Neural cell (in vitro differentiated cells): ENCODE data around the gene PNLIPRP2. TPM values are rescaled to one million over a fixed set of nuclear protein-coding genes. Genes with fewer than 3 reads are reported as not detected.

ENCODE experiments used
- H2AFZ ChIP-seq: fragments of 200-600, 300-800 bp; sonication (generic), shearing (Covaris generic); 2 replicates; pipeline ENCODE4 v1.6.0; 2014; ENCODE audit warnings: low read depth, mild to moderate bottlenecking, antibody characterized with exemption, low read length, moderate library complexity
- H3F3A ChIP-seq: fragments of 200-600 bp; shearing (Covaris generic); 2 replicates; pipeline ENCODE4 v1.6.1; 2016; ENCODE audit warnings: mild to moderate bottlenecking, moderate library complexity, mixed read lengths, antibody characterized with exemption, low read length; ENCODE audit not compliant: insufficient read depth, poor library complexity, severe bottlenecking
- H3K27ac ChIP-seq: fragments of 200-600, 300-800 bp; sonication (generic), shearing (Covaris generic); 2 replicates; pipeline ENCODE4 v1.5.1; 2014; ENCODE audit warnings: mild to moderate bottlenecking, low read length, moderate library complexity
- H3K27me3 ChIP-seq: fragments of 300-800, 200-600 bp; sonication (generic), shearing (Covaris generic); 2 replicates; pipeline ENCODE4 v1.6.0; 2014; ENCODE audit warnings: mild to moderate bottlenecking, low read depth, low read length, moderate library complexity; ENCODE audit not compliant: insufficient read depth
- H3K36me3 ChIP-seq: fragments of 300-800, 200-600 bp; sonication (generic), shearing (Covaris generic); 2 replicates; pipeline ENCODE4 v1.5.1; 2014; ENCODE audit warnings: mild to moderate bottlenecking, antibody characterized with exemption, low read length, moderate library complexity; ENCODE audit not compliant: insufficient read depth
- H3K4me2 ChIP-seq: fragments of 300-800, 200-600 bp; sonication (generic), shearing (Covaris generic); 2 replicates; pipeline ENCODE4 v1.6.0; 2014; ENCODE audit warnings: mild to moderate bottlenecking, low read length
- H3K4me3 ChIP-seq: fragments of 300-800, 200-600 bp; sonication (generic), shearing (Covaris generic); 2 replicates; pipeline ENCODE4 v1.5.1; 2014; ENCODE audit warnings: mild to moderate bottlenecking, low read length, moderate library complexity
- H3K79me2 ChIP-seq: fragments of 200-600 bp; shearing (Covaris generic); replicated peaks from 2 replicates; pipeline ENCODE4 v1.6.0; 2014; ENCODE audit warnings: mild to moderate bottlenecking, low read length, moderate library complexity; ENCODE audit not compliant: insufficient read depth
- H3K9ac ChIP-seq: fragments of 300-800, 200-600 bp; sonication (generic), shearing (Covaris generic); 2 replicates; pipeline ENCODE4 v1.6.1; 2016; ENCODE audit warnings: mild to moderate bottlenecking, low read length, mixed read lengths
- H3K9me2 ChIP-seq: fragments of 200-600 bp; shearing (Covaris generic); 2 replicates; pipeline ENCODE4 v1.6.1; 2016; ENCODE audit warnings: mild to moderate bottlenecking, low read length, mixed read lengths; ENCODE audit not compliant: insufficient read depth
- H3K9me3 ChIP-seq: fragments of 200-600, 300-800 bp; sonication (generic), shearing (Covaris generic); 2 replicates; pipeline ENCODE4 v1.6.1; 2016; ENCODE audit warnings: mild to moderate bottlenecking, mixed run types, low read length, moderate library complexity, mixed read lengths
- H4K20me1 ChIP-seq: fragments of 200-600 bp; shearing (Covaris generic); 2 replicates; pipeline ENCODE4 v1.6.1; 2016; ENCODE audit warnings: mild to moderate bottlenecking, mixed run types; ENCODE audit not compliant: insufficient read depth
- EP300 ChIP-seq: fragments of 450-650 bp; conservative IDR thresholded peaks from 2 replicates; pipeline ENCODE4 v1.6.1; 2014; ENCODE audit warnings: antibody characterized with exemption, mild to moderate bottlenecking, moderate library complexity; ENCODE audit not compliant: poor library complexity, severe bottlenecking
- EZH2 ChIP-seq: fragments of 200-600, 300-800 bp; shearing (Covaris generic), sonication (generic); IDR thresholded peaks from 2 replicates; pipeline ENCODE4 v1.6.1; 2014; ENCODE audit warnings: antibody characterized with exemption, low read length, borderline replicate concordance, mild to moderate bottlenecking; ENCODE audit not compliant: insufficient read depth, poor library complexity, severe bottlenecking
- MXI1 ChIP-seq: fragments of 450-650 bp; conservative IDR thresholded peaks from 2 replicates; pipeline ENCODE4 v1.6.1; 2014; ENCODE audit warnings: antibody characterized with exemption, mild to moderate bottlenecking; ENCODE audit not compliant: poor library complexity, severe bottlenecking
- POLR2AphosphoS5 ChIP-seq: IDR thresholded peaks from 2 replicates; pipeline ENCODE4 v1.6.1; 2012
- RAD21 ChIP-seq: fragments of 450-650 bp; conservative IDR thresholded peaks from 2 replicates; pipeline ENCODE4 v1.6.1; 2014; ENCODE audit warnings: antibody characterized with exemption, mild to moderate bottlenecking, moderate library complexity
- SMC3 ChIP-seq: fragments of 450-650 bp; conservative IDR thresholded peaks from 2 replicates; pipeline ENCODE4 v1.6.1; 2014; ENCODE audit warnings: antibody characterized with exemption, mild to moderate bottlenecking, moderate library complexity; ENCODE audit not compliant: poor library complexity
- TAF1 ChIP-seq: IDR thresholded peaks from 2 replicates; pipeline ENCODE4 v1.6.1; 2012; ENCODE audit warnings: low read depth
- polyA plus RNA-seq: library from polyadenylated mRNA; depleted of rRNA; stranded (reverse); fragments of >200 nt; gene quantifications from 2 replicates; pipeline ENCODE4 v1.2.3, GENCODE V29; 2014
- TF ChIP-seq, protein P1 (sequence below): IDR thresholded peaks from 2 replicates; pipeline ENCODE4 v1.6.1; 2012; ENCODE audit warnings: borderline replicate concordance
- TF ChIP-seq, protein P2 (sequence below): fragments of 450-650 bp; IDR thresholded peaks from 2 replicates; pipeline ENCODE4 v1.5.1; 2014; ENCODE audit warnings: antibody characterized with exemption, mild to moderate bottlenecking, moderate library complexity; ENCODE audit not compliant: poor library complexity, severe bottlenecking

The PNLIPRP2 gene
- polyA plus RNA-seq, 1 donor from 2014 or later = not detected

DNA sequence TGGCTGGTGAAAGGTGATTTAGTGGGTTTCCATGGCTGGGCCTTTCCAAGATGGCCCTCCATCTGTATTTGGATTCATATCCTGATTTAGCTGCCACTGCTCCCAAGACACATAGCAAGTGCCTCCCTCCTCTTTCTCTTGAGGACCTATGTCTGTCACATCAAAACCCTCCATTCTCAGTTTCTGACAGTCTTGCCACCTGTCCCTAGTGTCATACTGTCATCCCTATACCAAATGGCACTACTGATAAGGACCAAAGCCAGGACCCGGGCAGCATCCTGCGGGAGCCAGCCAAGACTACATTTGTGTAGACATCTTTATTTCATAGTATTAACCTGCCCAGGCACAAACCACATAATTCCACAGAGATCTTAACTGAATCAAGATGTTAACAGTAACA lies 34.8 kb downstream of the PNLIPRP2 start:
- H4K20me1 ChIP-seq = no peaks in the 10 kb centered on the region
- H3K36me3 ChIP-seq = no peaks in the 10 kb centered on the region
- H3K9me3 ChIP-seq = no peaks in the 10 kb centered on the region
- peak overlapping the region; percentile 74 for H3K27ac ChIP-seq
- no peaks in the 10 kb centered on the region for H3K79me2 ChIP-seq
- no peak overlapping the region for H3K4me3 ChIP-seq
- H2AFZ ChIP-seq = no peak overlapping the region
- no peaks in the 10 kb centered on the region for H3K9me2 ChIP-seq
- TF ChIP-seq POLR2AphosphoS5 = peak; percentile 50
- TF ChIP-seq, protein P1, sequence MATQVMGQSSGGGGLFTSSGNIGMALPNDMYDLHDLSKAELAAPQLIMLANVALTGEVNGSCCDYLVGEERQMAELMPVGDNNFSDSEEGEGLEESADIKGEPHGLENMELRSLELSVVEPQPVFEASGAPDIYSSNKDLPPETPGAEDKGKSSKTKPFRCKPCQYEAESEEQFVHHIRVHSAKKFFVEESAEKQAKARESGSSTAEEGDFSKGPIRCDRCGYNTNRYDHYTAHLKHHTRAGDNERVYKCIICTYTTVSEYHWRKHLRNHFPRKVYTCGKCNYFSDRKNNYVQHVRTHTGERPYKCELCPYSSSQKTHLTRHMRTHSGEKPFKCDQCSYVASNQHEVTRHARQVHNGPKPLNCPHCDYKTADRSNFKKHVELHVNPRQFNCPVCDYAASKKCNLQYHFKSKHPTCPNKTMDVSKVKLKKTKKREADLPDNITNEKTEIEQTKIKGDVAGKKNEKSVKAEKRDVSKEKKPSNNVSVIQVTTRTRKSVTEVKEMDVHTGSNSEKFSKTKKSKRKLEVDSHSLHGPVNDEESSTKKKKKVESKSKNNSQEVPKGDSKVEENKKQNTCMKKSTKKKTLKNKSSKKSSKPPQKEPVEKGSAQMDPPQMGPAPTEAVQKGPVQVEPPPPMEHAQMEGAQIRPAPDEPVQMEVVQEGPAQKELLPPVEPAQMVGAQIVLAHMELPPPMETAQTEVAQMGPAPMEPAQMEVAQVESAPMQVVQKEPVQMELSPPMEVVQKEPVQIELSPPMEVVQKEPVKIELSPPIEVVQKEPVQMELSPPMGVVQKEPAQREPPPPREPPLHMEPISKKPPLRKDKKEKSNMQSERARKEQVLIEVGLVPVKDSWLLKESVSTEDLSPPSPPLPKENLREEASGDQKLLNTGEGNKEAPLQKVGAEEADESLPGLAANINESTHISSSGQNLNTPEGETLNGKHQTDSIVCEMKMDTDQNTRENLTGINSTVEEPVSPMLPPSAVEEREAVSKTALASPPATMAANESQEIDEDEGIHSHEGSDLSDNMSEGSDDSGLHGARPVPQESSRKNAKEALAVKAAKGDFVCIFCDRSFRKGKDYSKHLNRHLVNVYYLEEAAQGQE = no peak
- TF ChIP-seq, protein P2, sequence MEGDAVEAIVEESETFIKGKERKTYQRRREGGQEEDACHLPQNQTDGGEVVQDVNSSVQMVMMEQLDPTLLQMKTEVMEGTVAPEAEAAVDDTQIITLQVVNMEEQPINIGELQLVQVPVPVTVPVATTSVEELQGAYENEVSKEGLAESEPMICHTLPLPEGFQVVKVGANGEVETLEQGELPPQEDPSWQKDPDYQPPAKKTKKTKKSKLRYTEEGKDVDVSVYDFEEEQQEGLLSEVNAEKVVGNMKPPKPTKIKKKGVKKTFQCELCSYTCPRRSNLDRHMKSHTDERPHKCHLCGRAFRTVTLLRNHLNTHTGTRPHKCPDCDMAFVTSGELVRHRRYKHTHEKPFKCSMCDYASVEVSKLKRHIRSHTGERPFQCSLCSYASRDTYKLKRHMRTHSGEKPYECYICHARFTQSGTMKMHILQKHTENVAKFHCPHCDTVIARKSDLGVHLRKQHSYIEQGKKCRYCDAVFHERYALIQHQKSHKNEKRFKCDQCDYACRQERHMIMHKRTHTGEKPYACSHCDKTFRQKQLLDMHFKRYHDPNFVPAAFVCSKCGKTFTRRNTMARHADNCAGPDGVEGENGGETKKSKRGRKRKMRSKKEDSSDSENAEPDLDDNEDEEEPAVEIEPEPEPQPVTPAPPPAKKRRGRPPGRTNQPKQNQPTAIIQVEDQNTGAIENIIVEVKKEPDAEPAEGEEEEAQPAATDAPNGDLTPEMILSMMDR = no peak
- TF ChIP-seq EP300 = peak; percentile 74
- H3K4me2 ChIP-seq = no peak overlapping the region
- H3F3A ChIP-seq = no peaks in the 10 kb centered on the region
- H3K27me3 ChIP-seq = no peaks in the 10 kb centered on the region
- peak overlapping the region; percentile 20 for H3K9ac ChIP-seq

DNA sequence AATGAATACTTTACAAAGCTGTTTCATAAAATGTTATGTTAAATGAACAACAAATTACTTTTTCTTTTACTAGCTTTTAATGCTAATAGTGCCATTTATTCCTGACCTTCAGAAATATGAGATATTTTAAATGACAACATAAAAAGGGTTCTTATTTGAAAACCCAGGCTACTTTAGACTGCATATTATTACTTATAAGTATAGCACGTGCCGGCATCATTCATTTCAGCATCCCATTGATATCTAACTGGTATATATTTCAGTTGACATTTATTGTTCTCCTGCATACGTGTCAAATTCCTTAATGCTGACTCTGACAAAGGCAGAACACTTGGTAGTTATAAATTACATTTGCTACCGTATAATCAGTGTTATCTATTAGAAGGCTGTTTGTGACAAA lies 35.3 kb downstream of the PNLIPRP2 start:
- Histone ChIP-seq H3K9me3 (no peaks in the 10 kb centered on the region), H2AFZ (no peak overlapping the region), H3K27me3 (no peaks in the 10 kb centered on the region), H3K9ac (peak overlapping the region; percentile 20), H3F3A (no peaks in the 10 kb centered on the region), H3K36me3 (no peaks in the 10 kb centered on the region), H3K4me2 (no peak overlapping the region), H3K9me2 (no peaks in the 10 kb centered on the region), H3K4me3 (no peak overlapping the region), H4K20me1 (no peaks in the 10 kb centered on the region), H3K79me2 (no peaks in the 10 kb centered on the region), H3K27ac (peak overlapping the region; percentile 74)
- peak; percentile 11 for TF ChIP-seq EP300
- no peak for TF ChIP-seq MXI1
- TF ChIP-seq EZH2 = no peak
- TF ChIP-seq TAF1 = no peak
- no peak for TF ChIP-seq RAD21

DNA sequence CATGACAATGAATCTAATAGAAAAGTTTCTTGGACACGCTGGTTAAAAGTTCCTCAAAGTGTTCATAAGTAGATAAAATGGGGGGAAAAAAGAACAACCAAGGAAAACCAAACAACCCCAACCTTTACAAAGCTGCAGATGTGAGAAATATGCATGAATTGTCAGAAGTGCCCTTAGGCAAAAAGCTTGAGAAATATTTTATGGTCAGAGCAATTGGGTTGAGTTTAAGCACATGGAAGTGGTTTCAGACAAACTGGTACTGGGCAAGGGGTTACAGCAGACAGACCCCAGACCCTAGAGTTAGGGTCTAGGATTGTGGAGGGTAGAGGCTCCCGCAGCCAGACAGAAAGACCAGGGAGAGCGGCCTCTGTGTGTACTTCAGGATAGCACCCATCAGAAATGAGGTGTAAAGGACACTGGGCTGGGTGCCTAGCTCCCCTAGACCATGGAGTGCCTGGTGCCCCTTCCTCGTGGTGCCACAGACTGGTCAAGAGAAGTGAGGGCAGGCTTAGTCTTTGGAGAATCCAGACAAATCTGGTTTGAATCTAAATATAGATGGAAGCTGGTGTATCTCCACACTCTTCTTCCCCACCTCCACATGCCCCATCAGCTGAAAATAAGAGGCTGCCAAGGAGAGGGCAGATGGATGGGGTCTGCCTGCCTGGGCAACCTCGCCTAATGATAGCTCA lies 37.3 kb downstream of the PNLIPRP2 start:
- no peaks in the 10 kb centered on the region for H3K27me3 ChIP-seq
- no peaks in the 10 kb centered on the region for H3K9me3 ChIP-seq
- no peak overlapping the region for H3K4me3 ChIP-seq
- H3K9ac ChIP-seq = no peak overlapping the region
- no peaks in the 10 kb centered on the region for H3K79me2 ChIP-seq
- H2AFZ ChIP-seq = no peak overlapping the region
- H3K36me3 ChIP-seq = no peaks in the 10 kb centered on the region
- H3F3A ChIP-seq = no peaks in the 10 kb centered on the region
- H4K20me1 ChIP-seq = no peaks in the 10 kb centered on the region
- H3K9me2 ChIP-seq = no peaks in the 10 kb centered on the region
- no peak overlapping the region for H3K4me2 ChIP-seq
- TF ChIP-seq TAF1 (no peak), EP300 (no peak), SMC3 (no peak), EZH2 (no peak), RAD21 (no peak)
- H3K27ac ChIP-seq = no peak overlapping the region
